Stomach (tissue), 9 donors: ENCODE results near the gene NDP. TPM values are rescaled to one million over a fixed set of nuclear protein-coding genes. Genes with fewer than 3 reads are reported as not detected.

Source experiments
- DNase-seq, 2 donors: peaks; one replicate each; pipeline versions ENCODE4 v3.0.0 to v3.0.0-alpha.2; 2013 to 2019
- H3K27ac ChIP-seq, 5 donors: fragments of 200-600 bp in 4 of 5; sonication (generic) in 4 of 5; one replicate each; pipeline ENCODE4 v1.5.1; 2013 to 2019; ENCODE audit warnings: mild to moderate bottlenecking in 1 of 5, moderate library complexity in 1 of 5
- H3K27me3 ChIP-seq, 3 donors: fragments of 200-600 bp; sonication (generic); one replicate each; pipeline ENCODE4 v1.5.1; 2017 to 2019; ENCODE audit warnings: mixed run types in 1 of 3
- H3K36me3 ChIP-seq, 4 donors: fragments of 200-600 bp; sonication (generic); 1 replicate in 3 of 4; 2 replicates in 1 of 4; pipeline ENCODE4 v1.5.1; 2016 to 2019
- H3K4me1 ChIP-seq, 4 donors: fragments of 200-600 bp; sonication (generic); one replicate each; pipeline ENCODE4 v1.5.1; 2016 to 2019
- H3K4me3 ChIP-seq, 4 donors: fragments of 200-600 bp; sonication (generic) in 3 of 4; one replicate each; pipeline ENCODE4 v1.5.1; 2016 to 2019; ENCODE audit warnings: mild to moderate bottlenecking in 1 of 4
- H3K9me3 ChIP-seq, 4 donors: fragments of 200-600 bp; sonication (generic); one replicate each; pipeline ENCODE4 v1.5.1; 2016 to 2019
- EP300 ChIP-seq: sonication (generic); formaldehyde crosslinking; IDR thresholded peaks from one replicate; pipeline ENCODE4 v1.6.1; 2017; ENCODE audit warnings: antibody characterized with exemption
- POLR2A ChIP-seq, 4 donors: fragments of 450-650 bp; IDR thresholded peaks; one replicate each; pipeline ENCODE4 v1.6.1; 2016; ENCODE audit warnings: antibody characterized with exemption in 4 of 4, control low read depth in 2 of 4, mild to moderate bottlenecking in 1 of 4, moderate library complexity in 1 of 4
- POLR2AphosphoS5 ChIP-seq, 3 donors: sonication (generic); formaldehyde crosslinking; IDR thresholded peaks; one replicate each; pipeline ENCODE4 v1.6.1; 2016; ENCODE audit warnings: antibody characterized with exemption in 3 of 3
- WGBS, 5 donors: extraction: QIAGEN DNeasy Blood & Tissue Kit in 3 of 5; methylation state at CpG; one replicate each; pipeline versions ENCODE4 v1.1.5 to v1.1.7; 2013 to 2018; 5-methylcytosine and 5-hydroxymethylcytosine counted together
- intact Hi-C: fragments of 100-400 bp; cut with DNase I; formaldehyde crosslinking; loops from one replicate; pipeline ENCODE4 v1.15.1; 2023; ENCODE audit warnings: low total_unique reads
- polyA plus RNA-seq, 3 donors: library from polyadenylated mRNA; stranded (reverse); fragments of 200-250 nt; gene quantifications; one replicate each; pipeline ENCODE4 v1.2.3, GENCODE V29; 2013
- total RNA-seq, 5 donors: library from RNA; depleted of rRNA; stranded (reverse); fragments of >200 nt; gene quantifications; one replicate each; pipeline versions ENCODE4 v1.1.0 to v1.2.3, GENCODE V29; 2014 to 2016
- TF ChIP-seq, protein P1 (sequence below), 7 experiments: fragments of 450-650 bp in 4 of 7; fragments of 200-600 bp in 3 of 7; sonication (generic) in 3 of 7; IDR thresholded peaks; one replicate each; pipeline ENCODE4 v1.5.1; 2016 to 2019; ENCODE audit warnings: antibody characterized with exemption in 7 of 7, control low read depth in 2 of 7, mild to moderate bottlenecking in 1 of 7
- donor health status: healthy with polysubstance abuse.
- donor health status: Bipolar disorder and iron deficiency.
- donor health status: healthy.

The NDP gene
- total and polyA plus RNA-seq, 8 donors, result 0.15 to 0.73 (median 0.19) TPM; not detected in 5

DNA sequence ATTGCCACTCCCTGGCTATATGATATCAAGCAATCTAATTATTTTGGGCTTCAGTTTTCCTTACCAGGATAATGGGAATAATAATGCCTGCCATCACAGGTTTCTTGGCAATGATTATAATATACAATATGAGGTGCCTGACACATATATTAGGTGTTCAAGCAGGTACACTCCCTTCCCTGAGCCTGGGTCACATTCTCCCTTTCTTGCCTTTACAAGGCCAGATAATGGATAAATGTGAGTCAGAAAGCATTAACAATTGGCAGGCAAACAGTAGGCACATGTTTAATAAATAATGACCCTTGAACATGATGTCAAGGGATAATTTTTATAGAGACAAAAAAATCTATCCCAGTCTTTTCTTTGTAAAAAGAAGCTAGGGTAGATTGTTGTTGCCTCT lies 17.2 kb downstream of the NDP start:
- Histone ChIP-seq H3K27ac (no peak overlapping the region), H3K4me1 (no peaks in the 10 kb centered on the region), H3K36me3 (no peaks in the 10 kb centered on the region), H3K27me3 (peaks cover 0 to 8% (median 3%) of the 10 kb centered on the region in 3 donors), H3K4me3 (no peak overlapping the region), H3K9me3 (no peaks in the 10 kb centered on the region)
- no peak for DNase-seq
- intact Hi-C loops, result no loop called here
- TF ChIP-seq EP300 (no peak), POLR2AphosphoS5 (IDR thresholded peaks at IDR 0.05) (no peak), POLR2A (IDR thresholded peaks at IDR 0.05) (no peak)
- TF ChIP-seq, protein P1, sequence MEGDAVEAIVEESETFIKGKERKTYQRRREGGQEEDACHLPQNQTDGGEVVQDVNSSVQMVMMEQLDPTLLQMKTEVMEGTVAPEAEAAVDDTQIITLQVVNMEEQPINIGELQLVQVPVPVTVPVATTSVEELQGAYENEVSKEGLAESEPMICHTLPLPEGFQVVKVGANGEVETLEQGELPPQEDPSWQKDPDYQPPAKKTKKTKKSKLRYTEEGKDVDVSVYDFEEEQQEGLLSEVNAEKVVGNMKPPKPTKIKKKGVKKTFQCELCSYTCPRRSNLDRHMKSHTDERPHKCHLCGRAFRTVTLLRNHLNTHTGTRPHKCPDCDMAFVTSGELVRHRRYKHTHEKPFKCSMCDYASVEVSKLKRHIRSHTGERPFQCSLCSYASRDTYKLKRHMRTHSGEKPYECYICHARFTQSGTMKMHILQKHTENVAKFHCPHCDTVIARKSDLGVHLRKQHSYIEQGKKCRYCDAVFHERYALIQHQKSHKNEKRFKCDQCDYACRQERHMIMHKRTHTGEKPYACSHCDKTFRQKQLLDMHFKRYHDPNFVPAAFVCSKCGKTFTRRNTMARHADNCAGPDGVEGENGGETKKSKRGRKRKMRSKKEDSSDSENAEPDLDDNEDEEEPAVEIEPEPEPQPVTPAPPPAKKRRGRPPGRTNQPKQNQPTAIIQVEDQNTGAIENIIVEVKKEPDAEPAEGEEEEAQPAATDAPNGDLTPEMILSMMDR (IDR thresholded peaks at IDR 0.05), result no peak

DNA sequence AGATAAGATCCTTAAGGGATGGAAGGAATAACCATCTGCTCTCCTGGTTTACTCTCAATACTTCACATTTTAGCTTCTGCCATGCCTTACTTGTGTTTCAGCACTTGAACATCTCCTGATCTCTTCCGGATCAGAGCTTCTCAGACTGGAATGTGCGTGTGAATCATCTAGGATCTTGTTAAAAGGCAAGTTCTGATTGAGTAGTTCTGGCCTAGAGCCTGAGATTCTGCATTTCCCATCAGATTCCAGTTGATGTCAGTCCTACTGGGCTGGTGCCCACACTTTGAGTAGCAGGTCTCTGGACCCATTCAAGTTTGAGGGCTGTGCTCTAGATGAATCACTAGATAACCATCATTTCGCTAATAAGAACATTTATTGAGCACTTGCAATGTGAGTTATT lies 20.0 kb downstream of the NDP start:
- no peak for DNase-seq
- 69 to 91% (median 84%) methylated on average over 3 of the region's 3 CpGs for WGBS, 5 donors
- intact Hi-C loops, result no loop called here
- no peaks in the 10 kb centered on the region for H3K9me3 ChIP-seq
- H3K4me3 ChIP-seq, result no peak overlapping the region
- TF ChIP-seq POLR2AphosphoS5 (IDR thresholded peaks at IDR 0.05), result no peak
- TF ChIP-seq, protein P1 (IDR thresholded peaks at IDR 0.05), result no peak
- no peak for TF ChIP-seq POLR2A (IDR thresholded peaks at IDR 0.05)
- TF ChIP-seq EP300, result no peak
- peaks cover 0 to 8% (median 3%) of the 10 kb centered on the region in 3 donors for H3K27me3 ChIP-seq
- no peak overlapping the region for H3K27ac ChIP-seq
- H3K36me3 ChIP-seq, result no peaks in the 10 kb centered on the region
- no peaks in the 10 kb centered on the region for H3K4me1 ChIP-seq

DNA sequence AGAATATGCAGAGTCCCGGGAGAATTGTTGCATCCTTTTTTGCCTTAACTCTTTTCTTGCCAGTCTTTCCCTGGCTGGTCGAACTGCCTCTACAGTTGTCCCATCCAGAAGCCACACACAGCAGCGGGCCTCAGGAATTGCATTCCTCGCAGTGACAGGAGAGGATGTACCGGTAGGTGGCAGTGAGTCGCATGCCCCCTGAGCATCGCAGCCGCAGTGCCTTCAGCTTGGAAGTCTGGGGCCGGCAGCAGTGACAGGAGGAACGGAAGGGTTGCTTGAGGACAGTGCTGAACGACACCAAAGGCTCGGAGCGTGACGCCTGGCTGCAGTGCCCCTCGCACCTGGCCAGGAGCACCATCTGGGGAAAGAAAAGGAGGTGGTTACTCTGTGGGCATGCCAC lies 23.5 kb downstream of the NDP start:
- no peaks in the 10 kb centered on the region for H3K4me1 ChIP-seq
- 5 to 17% (median 8%) methylated on average over 9 to 15 of the region's 15 CpGs for WGBS, 5 donors
- H3K4me3 ChIP-seq, result no peak overlapping the region
- H3K27ac ChIP-seq, result no peak overlapping the region
- TF ChIP-seq EP300, result no peak
- TF ChIP-seq, protein P1 (IDR thresholded peaks at IDR 0.05), result peak in 2 of 7 experiments; percentile 11
- peak in 1 of 2 donors; percentile 60 for DNase-seq
- peaks cover 0 to 5% (median 0%) of the 10 kb centered on the region in 3 donors for H3K27me3 ChIP-seq
- intact Hi-C loops, result no loop called here
- H3K9me3 ChIP-seq, result no peaks in the 10 kb centered on the region
- H3K36me3 ChIP-seq, result no peaks in the 10 kb centered on the region

DNA sequence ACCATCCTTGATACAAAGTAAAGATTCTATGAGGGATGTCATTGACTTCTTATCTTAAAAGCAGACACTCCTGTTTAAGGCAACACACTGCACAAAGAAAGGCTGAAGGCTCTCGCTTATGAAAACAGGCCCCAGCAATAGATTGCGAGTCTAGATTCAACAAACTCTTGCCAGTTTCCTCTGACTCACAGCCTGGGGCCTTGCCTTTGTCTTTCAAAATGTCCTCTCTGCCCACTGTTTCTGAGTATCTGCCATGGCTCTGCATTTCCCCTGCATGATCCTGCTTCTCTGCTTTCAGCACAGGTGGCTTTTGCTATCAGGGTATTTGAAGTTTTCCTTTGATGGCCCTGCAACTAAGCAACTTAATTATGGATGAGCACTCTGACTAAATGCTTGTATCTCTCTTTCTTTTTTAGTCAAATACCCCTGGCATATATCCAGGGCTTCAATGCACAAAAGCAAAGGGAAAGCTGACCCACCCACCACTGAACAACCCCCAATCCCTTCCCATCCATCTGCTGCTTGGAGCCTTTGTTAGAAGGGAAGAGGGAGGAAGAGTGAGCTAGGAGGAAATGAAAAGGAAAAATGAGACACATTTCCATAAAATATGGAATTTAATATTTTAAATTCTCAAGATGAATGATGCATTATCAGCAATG lies 32.2 kb downstream of the NDP start:
- Histone ChIP-seq H3K36me3 (no peaks in the 10 kb centered on the region), H3K4me1 (no peaks in the 10 kb centered on the region), H3K4me3 (no peak overlapping the region), H3K27me3 (no peaks in the 10 kb centered on the region), H3K9me3 (no peaks in the 10 kb centered on the region), H3K27ac (no peak overlapping the region)
- no peak for TF ChIP-seq POLR2AphosphoS5 (IDR thresholded peaks at IDR 0.05)
- TF ChIP-seq, protein P1 (IDR thresholded peaks at IDR 0.05), result no peak
- TF ChIP-seq EP300, result no peak
- TF ChIP-seq POLR2A (IDR thresholded peaks at IDR 0.05), result no peak
- WGBS, 5 donors, result 7 to 65% (median 35%) methylated on average over 2 of the region's 2 CpGs
- DNase-seq, result peak in 1 of 2 donors; percentile 36
- intact Hi-C loops, result no loop called here
